Type B pancreatic cell (in vitro differentiated cells): ENCODE data around the gene UBE2C. TPM values are rescaled to one million over a fixed set of nuclear protein-coding genes. Genes with fewer than 3 reads are reported as not detected.

ENCODE experiments used
- DNase-seq: peaks from one replicate; pipeline ENCODE4 v3.0.0; 2021; ENCODE audit warnings: mixed read lengths; ENCODE audit not compliant: unreplicated experiment; ENCODE audit errors: extremely low spot score
- H3K27ac Mint-ChIP-seq: 2 replicates; pipeline ENCODE4 v1.8.0; 2021; ENCODE audit warnings: mild to moderate bottlenecking, mixed read lengths
- H3K27me3 Mint-ChIP-seq: 2 replicates; pipeline ENCODE4 v1.8.0; 2021; ENCODE audit warnings: mixed read lengths
- H3K36me3 Mint-ChIP-seq: 2 replicates; pipeline ENCODE4 v1.8.0; 2021; ENCODE audit warnings: mixed read lengths
- H3K4me1 Mint-ChIP-seq: one replicate; pipeline ENCODE4 v1.8.0; 2021; ENCODE audit warnings: mixed read lengths; ENCODE audit not compliant: unreplicated experiment
- H3K4me3 Mint-ChIP-seq: 2 replicates; pipeline ENCODE4 v1.8.0; 2021; ENCODE audit warnings: mild to moderate bottlenecking, mixed read lengths
- H3K9me3 Mint-ChIP-seq: 2 replicates; pipeline ENCODE4 v1.8.0; 2021; ENCODE audit warnings: mixed read lengths
- total RNA-seq: library from RNA; stranded (reverse); gene quantifications from 2 replicates; pipeline ENCODE4 v1.2.1, GENCODE V29; 2021; ENCODE audit warnings: low replicate concordance
- TF ChIP-seq, protein P1 (sequence below): fragments of 200-600 bp; sonication (generic); conservative IDR thresholded peaks from 2 replicates; pipeline ENCODE4 v1.5.0; 2021; ENCODE audit warnings: antibody characterized with exemption, mild to moderate bottlenecking

UBE2C gene
- total RNA-seq, 1 donor from 2014 or later, result 136 TPM

GRCh38 chr20:45853484-45853883 lies 41.0 kb downstream of the UBE2C start:
- no peak overlapping the region for H3K27ac Mint-ChIP-seq
- TF ChIP-seq, protein P1, sequence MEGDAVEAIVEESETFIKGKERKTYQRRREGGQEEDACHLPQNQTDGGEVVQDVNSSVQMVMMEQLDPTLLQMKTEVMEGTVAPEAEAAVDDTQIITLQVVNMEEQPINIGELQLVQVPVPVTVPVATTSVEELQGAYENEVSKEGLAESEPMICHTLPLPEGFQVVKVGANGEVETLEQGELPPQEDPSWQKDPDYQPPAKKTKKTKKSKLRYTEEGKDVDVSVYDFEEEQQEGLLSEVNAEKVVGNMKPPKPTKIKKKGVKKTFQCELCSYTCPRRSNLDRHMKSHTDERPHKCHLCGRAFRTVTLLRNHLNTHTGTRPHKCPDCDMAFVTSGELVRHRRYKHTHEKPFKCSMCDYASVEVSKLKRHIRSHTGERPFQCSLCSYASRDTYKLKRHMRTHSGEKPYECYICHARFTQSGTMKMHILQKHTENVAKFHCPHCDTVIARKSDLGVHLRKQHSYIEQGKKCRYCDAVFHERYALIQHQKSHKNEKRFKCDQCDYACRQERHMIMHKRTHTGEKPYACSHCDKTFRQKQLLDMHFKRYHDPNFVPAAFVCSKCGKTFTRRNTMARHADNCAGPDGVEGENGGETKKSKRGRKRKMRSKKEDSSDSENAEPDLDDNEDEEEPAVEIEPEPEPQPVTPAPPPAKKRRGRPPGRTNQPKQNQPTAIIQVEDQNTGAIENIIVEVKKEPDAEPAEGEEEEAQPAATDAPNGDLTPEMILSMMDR, result no peak
- H3K4me1 Mint-ChIP-seq, result peaks cover 15% of the 10 kb centered on the region
- H3K9me3 Mint-ChIP-seq, result no peaks in the 10 kb centered on the region
- H3K27me3 Mint-ChIP-seq, result no peaks in the 10 kb centered on the region
- peak overlapping the region; percentile 19 for H3K4me3 Mint-ChIP-seq
- no peaks in the 10 kb centered on the region for H3K36me3 Mint-ChIP-seq
- DNase-seq, result no peak

- Mint-ChIP-seq H3K4me3 (peak within 1 kb of the TSS; percentile 96), H3K27ac (peak within 1 kb of the TSS; percentile 90), H3K4me1 (peaks cover 25% of the 10 kb centered on the region), H3K9me3 (no peaks in the 10 kb centered on the region), H3K36me3 (no peaks in the 10 kb centered on the region), H3K27me3 (no peaks in the 10 kb centered on the region)
- DNase-seq, result peak; percentile 93
- TF ChIP-seq, protein P1, result no peak
Observed at GRCh38 chr20:45857114-45857881, 44.9 kb downstream of the UBE2C start, which contains the start of the genes ACOT8 and ZSWIM3. Gene ACOT8 (minus strand): TSS chr20:45857392. CDS start chr20:45857315, 77 bp downstream. Gene ZSWIM3 (plus strand): TSS chr20:45857614. CDS start chr20:45857826, 212 bp downstream.

GRCh38 chr20:45857882-45858216 lies 45.4 kb downstream of the UBE2C start:
- no peak for DNase-seq
- peaks cover 25% of the 10 kb centered on the region for H3K4me1 Mint-ChIP-seq
- H3K4me3 Mint-ChIP-seq, result peak overlapping the region; percentile 96
- no peaks in the 10 kb centered on the region for H3K9me3 Mint-ChIP-seq
- H3K27ac Mint-ChIP-seq, result peak overlapping the region; percentile 90
- TF ChIP-seq, protein P1, result no peak
- H3K27me3 Mint-ChIP-seq, result no peaks in the 10 kb centered on the region
- H3K36me3 Mint-ChIP-seq, result no peaks in the 10 kb centered on the region

DNA sequence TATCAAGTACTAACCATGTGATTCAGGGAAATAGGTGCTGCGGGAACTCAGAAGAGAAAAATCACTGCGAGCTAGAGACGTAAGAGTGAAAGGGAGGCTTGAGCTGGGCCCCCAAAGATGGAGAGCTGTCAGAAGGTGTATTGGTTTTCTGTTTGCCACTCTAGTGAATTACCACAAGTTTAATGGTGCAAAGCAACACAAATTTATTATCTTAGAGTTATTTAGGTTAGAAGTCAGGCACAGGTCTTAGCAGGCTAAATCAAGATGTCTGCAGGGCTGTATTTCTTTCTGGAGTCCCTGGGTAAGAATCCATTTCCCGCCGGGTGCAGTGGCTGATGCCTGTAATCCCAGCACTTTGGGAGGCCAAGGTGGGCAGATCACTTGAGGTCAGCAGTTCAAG lies 47.5 kb downstream of the UBE2C start:
- peaks cover 4% of the 10 kb centered on the region for H3K36me3 Mint-ChIP-seq
- H3K9me3 Mint-ChIP-seq, result no peaks in the 10 kb centered on the region
- no peak for DNase-seq
- H3K4me3 Mint-ChIP-seq, result no peak overlapping the region
- TF ChIP-seq, protein P1, result no peak
- no peaks in the 10 kb centered on the region for H3K27me3 Mint-ChIP-seq
- H3K27ac Mint-ChIP-seq, result no peak overlapping the region
- peaks cover 31% of the 10 kb centered on the region for H3K4me1 Mint-ChIP-seq

DNA sequence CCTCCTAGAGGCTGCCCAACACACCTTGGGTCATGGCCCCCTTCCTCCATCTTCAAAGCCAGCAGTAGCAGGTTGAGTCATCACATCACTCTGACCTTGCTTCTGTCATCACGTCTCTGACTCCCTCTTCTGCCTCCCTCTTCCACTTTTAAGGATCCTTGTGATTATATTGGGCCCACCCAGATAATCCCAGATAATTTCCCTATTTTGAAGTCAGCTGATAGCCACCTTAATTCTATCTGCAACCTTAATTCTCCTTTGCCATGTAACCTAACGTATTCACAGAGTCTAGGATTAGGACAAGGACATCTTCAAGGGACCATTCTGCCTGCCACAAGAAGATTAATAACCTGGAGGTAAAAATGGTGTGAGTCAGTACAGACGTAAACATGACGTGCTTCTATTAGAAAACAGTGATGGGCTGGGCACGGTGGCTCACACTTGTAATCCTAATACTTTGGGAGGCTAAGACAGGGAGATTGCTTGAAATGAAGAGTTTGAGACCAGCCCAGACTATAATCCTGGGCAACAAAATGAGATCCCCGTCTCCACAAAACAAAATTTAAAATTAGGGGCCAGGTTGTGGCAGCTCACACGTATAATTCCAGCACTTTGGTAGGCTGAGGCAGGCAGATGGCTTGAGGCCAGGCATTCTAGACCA lies 48.2 kb downstream of the UBE2C start:
- peak overlapping the region; percentile 7 for H3K27ac Mint-ChIP-seq
- no peaks in the 10 kb centered on the region for H3K9me3 Mint-ChIP-seq
- H3K27me3 Mint-ChIP-seq, result no peaks in the 10 kb centered on the region

More for the DNA sequence above, 48.2 kb downstream of the UBE2C start:
- TF ChIP-seq, protein P1, result no peak
- H3K36me3 Mint-ChIP-seq, result peaks cover 4% of the 10 kb centered on the region
- peaks cover 31% of the 10 kb centered on the region for H3K4me1 Mint-ChIP-seq
- no peak for DNase-seq
- H3K4me3 Mint-ChIP-seq, result peak overlapping the region; percentile 27
